HG03108 (cell line): ENCODE results near the gene HYAL3.

ENCODE experiments used
- ATAC-seq: cut with Tn5 transposase; IDR thresholded peaks from one replicate; pipeline ENCODE4 v1.9.1; 2021; ENCODE audit warnings: moderate library complexity; ENCODE audit not compliant: unreplicated experiment

HYAL3 gene

GRCh38 chr3:50330330-50330729 is 31.1 kb upstream of the HYAL3 start:
- no peak for ATAC-seq

- ATAC-seq = peak; percentile 80
These were observed 28.9 kb upstream of the HYAL3 start, which contains the start of gene TUSC2 for GRCh38 chr3:50327943-50328691. Gene TUSC2, minus strand, starts transcription at chr3:50328223. Its CDS starts 124 bp downstream, at chr3:50328099.

- ATAC-seq = no peak
These were observed 27.9 kb upstream of the HYAL3 start for GRCh38 chr3:50327129-50327528.

- no peak for ATAC-seq
These were observed 27.0 kb upstream of the HYAL3 start for GRCh38 chr3:50326182-50326541.

GRCh38 chr3:50325497-50326181 is 26.4 kb upstream of the HYAL3 start:
- ATAC-seq = no peak

- no peak for ATAC-seq
These were observed 25.9 kb upstream of the HYAL3 start for GRCh38 chr3:50325113-50325480.

- no peak for ATAC-seq
These were observed 25.3 kb upstream of the HYAL3 start for GRCh38 chr3:50324351-50325112.

- no peak for ATAC-seq
These were observed 24.5 kb upstream of the HYAL3 start for GRCh38 chr3:50323614-50324199.

GRCh38 chr3:50323092-50323600 is 23.9 kb upstream of the HYAL3 start:
- ATAC-seq = no peak

- no peak for ATAC-seq
These were observed 23.3 kb upstream of the HYAL3 start, which contains the start of gene HYAL2 for GRCh38 chr3:50322386-50323091. Gene HYAL2, minus strand, starts transcription at chr3:50322745. Its CDS starts 2,256 bp downstream, at chr3:50320489.

GRCh38 chr3:50322115-50322385 is 22.8 kb upstream of the HYAL3 start:
- no peak for ATAC-seq

- peak; percentile 66 for ATAC-seq
These were observed 22.3 kb upstream of the HYAL3 start for GRCh38 chr3:50321336-50322114.

GRCh38 chr3:50320853-50321335 is 21.7 kb upstream of the HYAL3 start:
- peak; percentile 52 for ATAC-seq

GRCh38 chr3:50319894-50320625 is 20.9 kb upstream of the HYAL3 start:
- no peak for ATAC-seq

GRCh38 chr3:50319181-50319893 is 20.1 kb upstream of the HYAL3 start:
- ATAC-seq = no peak

GRCh38 chr3:50318615-50319014 is 19.4 kb upstream of the HYAL3 start:
- no peak for ATAC-seq

- ATAC-seq = no peak
These were observed 19.0 kb upstream of the HYAL3 start for GRCh38 chr3:50318163-50318562.

GRCh38 chr3:50317300-50317699 is 18.1 kb upstream of the HYAL3 start:
- ATAC-seq = no peak
